ENCODE measurements around the gene STEAP1.

- TF ChIP-seq REST (IDR thresholded peaks at IDR 0.05; ENCODE audit: insufficient read depth in 1 of 2, low read depth in 2 of 2, low read length in 2 of 2) = no peak
- no peak for TF ChIP-seq POLR2AphosphoS5 (IDR thresholded peaks at IDR 0.05; ENCODE audit: low read depth, low read length)
- TF ChIP-seq SIN3A (IDR thresholded peaks at IDR 0.05; ENCODE audit: borderline replicate concordance, insufficient read depth, low read length) = no peak
- TF ChIP-seq TAF1 (IDR thresholded peaks at IDR 0.05; ENCODE audit: borderline replicate concordance, insufficient read depth, low read length) = no peak
These were observed 57.3 kb downstream of the STEAP1 start, which contains the start of gene STEAP2 for GRCh38 chr7:90211391-90212148.
